ENCODE data around the gene MEGF11.

DNA sequence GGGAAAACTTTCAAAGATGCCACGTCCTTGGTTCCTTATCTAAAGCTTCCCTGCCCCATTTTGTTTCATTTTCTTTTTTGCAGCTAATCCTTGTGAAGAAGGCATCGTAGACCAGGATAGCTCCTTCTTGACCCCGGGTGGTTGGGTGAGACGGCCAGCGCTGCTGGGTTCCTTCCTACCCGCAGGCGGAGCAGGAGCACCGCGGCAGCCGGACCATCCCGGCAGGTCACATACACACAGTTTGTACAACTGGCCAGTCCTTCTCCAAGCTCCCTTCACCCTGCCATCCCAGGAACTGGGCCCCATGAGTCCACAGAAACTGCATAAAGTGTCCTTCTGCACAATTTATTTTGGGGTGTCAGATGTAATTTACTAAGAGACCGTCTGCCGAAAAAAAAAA lies 83.9 kb downstream of the MEGF11 start:
- TF ChIP-seq, protein P1, sequence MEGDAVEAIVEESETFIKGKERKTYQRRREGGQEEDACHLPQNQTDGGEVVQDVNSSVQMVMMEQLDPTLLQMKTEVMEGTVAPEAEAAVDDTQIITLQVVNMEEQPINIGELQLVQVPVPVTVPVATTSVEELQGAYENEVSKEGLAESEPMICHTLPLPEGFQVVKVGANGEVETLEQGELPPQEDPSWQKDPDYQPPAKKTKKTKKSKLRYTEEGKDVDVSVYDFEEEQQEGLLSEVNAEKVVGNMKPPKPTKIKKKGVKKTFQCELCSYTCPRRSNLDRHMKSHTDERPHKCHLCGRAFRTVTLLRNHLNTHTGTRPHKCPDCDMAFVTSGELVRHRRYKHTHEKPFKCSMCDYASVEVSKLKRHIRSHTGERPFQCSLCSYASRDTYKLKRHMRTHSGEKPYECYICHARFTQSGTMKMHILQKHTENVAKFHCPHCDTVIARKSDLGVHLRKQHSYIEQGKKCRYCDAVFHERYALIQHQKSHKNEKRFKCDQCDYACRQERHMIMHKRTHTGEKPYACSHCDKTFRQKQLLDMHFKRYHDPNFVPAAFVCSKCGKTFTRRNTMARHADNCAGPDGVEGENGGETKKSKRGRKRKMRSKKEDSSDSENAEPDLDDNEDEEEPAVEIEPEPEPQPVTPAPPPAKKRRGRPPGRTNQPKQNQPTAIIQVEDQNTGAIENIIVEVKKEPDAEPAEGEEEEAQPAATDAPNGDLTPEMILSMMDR (IDR thresholded peaks at IDR 0.05): no peak
- no peak for TF ChIP-seq EP300 (IDR thresholded peaks at IDR 0.05)
